ENCODE data around the gene SSTR4.

The SSTR4 gene

GRCh38 chr20:23039885-23040508, 4.9 kb downstream of the SSTR4 start:
- peaks cover 13% of the 10 kb centered on the region for H3K27me3 Mint-ChIP-seq
- no peaks in the 10 kb centered on the region for H3K4me1 Mint-ChIP-seq
- DNase-seq (ENCODE audit: low spot score in 2 of 2) (no peak), ATAC-seq (ENCODE audit: low read depth) (no peak)
- no peak overlapping the region for H3K4me3 Mint-ChIP-seq
- H3K27ac Mint-ChIP-seq, result no peak overlapping the region
- no peaks in the 10 kb centered on the region for H3K9me3 Mint-ChIP-seq
- no peaks in the 10 kb centered on the region for H3K36me3 Mint-ChIP-seq

- Mint-ChIP-seq H3K36me3 (peaks cover 2% of the 10 kb centered on the region), H3K9me3 (no peaks in the 10 kb centered on the region), H3K27ac (no peak overlapping the region), H3K4me1 (no peaks in the 10 kb centered on the region), H3K4me3 (no peak overlapping the region), H3K27me3 (peaks cover 16% of the 10 kb centered on the region)
- no peak for ATAC-seq (ENCODE audit: low read depth)
- no peak for DNase-seq (ENCODE audit: low spot score in 2 of 2)
Measured at GRCh38 chr20:23042270-23042669, 7.2 kb downstream of the SSTR4 start.

- Mint-ChIP-seq H3K4me3 (no peak overlapping the region), H3K4me1 (no peaks in the 10 kb centered on the region), H3K36me3 (peaks cover 2% of the 10 kb centered on the region), H3K9me3 (no peaks in the 10 kb centered on the region), H3K27me3 (peaks cover 16% of the 10 kb centered on the region), H3K27ac (no peak overlapping the region)
- no peak for DNase-seq (ENCODE audit: low spot score in 2 of 2)
- ATAC-seq (ENCODE audit: low read depth), result no peak
Measured at GRCh38 chr20:23043376-23043775, 8.3 kb downstream of the SSTR4 start.

- H3K4me3 Mint-ChIP-seq, result no peak overlapping the region
- no peaks in the 10 kb centered on the region for H3K4me1 Mint-ChIP-seq
- H3K27me3 Mint-ChIP-seq, result peaks cover 12% of the 10 kb centered on the region
Measured at GRCh38 chr20:23046431-23046830, 11.3 kb downstream of the SSTR4 start.

GRCh38 chr20:23047001-23047737, 12.1 kb downstream of the SSTR4 start:
- peaks cover 8% of the 10 kb centered on the region for H3K27me3 Mint-ChIP-seq
- no peak overlapping the region for H3K4me3 Mint-ChIP-seq
- no peaks in the 10 kb centered on the region for H3K4me1 Mint-ChIP-seq
- H3K36me3 Mint-ChIP-seq, result peaks cover 2% of the 10 kb centered on the region
- H3K27ac Mint-ChIP-seq, result no peak overlapping the region
- no peaks in the 10 kb centered on the region for H3K9me3 Mint-ChIP-seq
- DNase-seq (ENCODE audit: low spot score in 2 of 2), result no peak
- no peak for ATAC-seq (ENCODE audit: low read depth)

More at GRCh38 chr20:23046431-23046830, 11.3 kb downstream of the SSTR4 start:
- peaks cover 2% of the 10 kb centered on the region for H3K36me3 Mint-ChIP-seq
- H3K27ac Mint-ChIP-seq, result no peak overlapping the region
- no peaks in the 10 kb centered on the region for H3K9me3 Mint-ChIP-seq
- no peak for DNase-seq (ENCODE audit: low spot score in 2 of 2)
- no peak for ATAC-seq (ENCODE audit: low read depth)

GRCh38 chr20:23047738-23048214, 12.7 kb downstream of the SSTR4 start:
- Mint-ChIP-seq H3K27me3 (peaks cover 13% of the 10 kb centered on the region), H3K9me3 (no peaks in the 10 kb centered on the region), H3K4me3 (no peak overlapping the region), H3K4me1 (no peaks in the 10 kb centered on the region), H3K36me3 (peaks cover 2% of the 10 kb centered on the region), H3K27ac (no peak overlapping the region)
- ATAC-seq (ENCODE audit: low read depth), result no peak
- DNase-seq (ENCODE audit: low spot score in 2 of 2), result no peak

- ATAC-seq (ENCODE audit: low read depth) (no peak), DNase-seq (ENCODE audit: low spot score in 2 of 2) (no peak)
- Mint-ChIP-seq H3K4me1 (no peaks in the 10 kb centered on the region), H3K27me3 (peaks cover 19% of the 10 kb centered on the region), H3K36me3 (peaks cover 2% of the 10 kb centered on the region), H3K4me3 (no peak overlapping the region), H3K9me3 (peaks cover 2% of the 10 kb centered on the region), H3K27ac (no peak overlapping the region)
Measured at GRCh38 chr20:23048283-23049200, 13.4 kb downstream of the SSTR4 start.

- no peak for ATAC-seq (ENCODE audit: low read depth)
- H3K27ac Mint-ChIP-seq, result no peak within 1 kb of the TSS
- DNase-seq (ENCODE audit: low spot score in 2 of 2), result no peak
- peaks cover 19% of the 10 kb centered on the region for H3K27me3 Mint-ChIP-seq
- peaks cover 2% of the 10 kb centered on the region for H3K36me3 Mint-ChIP-seq
- peaks cover 2% of the 10 kb centered on the region for H3K9me3 Mint-ChIP-seq
- H3K4me1 Mint-ChIP-seq, result no peaks in the 10 kb centered on the region
- no peak within 1 kb of the TSS for H3K4me3 Mint-ChIP-seq
Measured at GRCh38 chr20:23049201-23050075, 14.3 kb downstream of the SSTR4 start, which contains the start of gene THBD. Gene THBD (minus strand): TSS chr20:23049672. CDS start chr20:23049504, 168 bp downstream.

- Mint-ChIP-seq H3K4me3 (no peak overlapping the region), H3K4me1 (no peaks in the 10 kb centered on the region), H3K27ac (no peak overlapping the region), H3K36me3 (peaks cover 2% of the 10 kb centered on the region), H3K27me3 (peaks cover 17% of the 10 kb centered on the region), H3K9me3 (peaks cover 2% of the 10 kb centered on the region)
- no peak for DNase-seq (ENCODE audit: low spot score in 2 of 2)
- ATAC-seq (ENCODE audit: low read depth), result no peak
Measured at GRCh38 chr20:23050076-23050838, 15.1 kb downstream of the SSTR4 start.

GRCh38 chr20:23050847-23051627, 15.9 kb downstream of the SSTR4 start:
- Mint-ChIP-seq H3K9me3 (peaks cover 2% of the 10 kb centered on the region), H3K4me3 (no peak overlapping the region), H3K27me3 (peaks cover 17% of the 10 kb centered on the region), H3K27ac (no peak overlapping the region), H3K36me3 (peaks cover 2% of the 10 kb centered on the region), H3K4me1 (no peaks in the 10 kb centered on the region)
- no peak for DNase-seq (ENCODE audit: low spot score in 2 of 2)
- ATAC-seq (ENCODE audit: low read depth), result no peak

GRCh38 chr20:23052904-23053303, 17.8 kb downstream of the SSTR4 start:
- no peak overlapping the region for H3K4me3 Mint-ChIP-seq

GRCh38 chr20:23058240-23058639, 23.1 kb downstream of the SSTR4 start:
- H3K4me1 Mint-ChIP-seq, result no peaks in the 10 kb centered on the region
- H3K4me3 Mint-ChIP-seq, result no peak overlapping the region
- no peaks in the 10 kb centered on the region for H3K9me3 Mint-ChIP-seq
- ATAC-seq (ENCODE audit: low read depth) (no peak), DNase-seq (ENCODE audit: low spot score in 2 of 2) (no peak)
- H3K27ac Mint-ChIP-seq, result no peak overlapping the region
- H3K36me3 Mint-ChIP-seq, result no peaks in the 10 kb centered on the region
- peaks cover 3% of the 10 kb centered on the region for H3K27me3 Mint-ChIP-seq

More at GRCh38 chr20:23052904-23053303, 17.8 kb downstream of the SSTR4 start:
- Mint-ChIP-seq H3K36me3 (no peaks in the 10 kb centered on the region), H3K27me3 (peaks cover 14% of the 10 kb centered on the region), H3K4me1 (no peaks in the 10 kb centered on the region), H3K27ac (no peak overlapping the region), H3K9me3 (peaks cover 2% of the 10 kb centered on the region)
- ATAC-seq (ENCODE audit: low read depth) (no peak), DNase-seq (ENCODE audit: low spot score in 2 of 2) (no peak)

Data from memory B cell (primary cell).